ENCODE measurements around the gene SORBS2. TPM values are rescaled to one million over a fixed set of nuclear protein-coding genes. Genes with fewer than 3 reads are reported as not detected.

SORBS2 gene
- total RNA-seq, 1 experiment from 2014 or later, result 0.34 TPM

GRCh38 chr4:185566425-185566824, 245.6 kb downstream of the SORBS2 start:
- Histone ChIP-seq H3K36me3 (ENCODE audit: control insufficient read depth in 1 of 2, insufficient read depth in 2 of 2, low read length in 2 of 2) (no peaks in the 10 kb centered on the region), H2AFZ (ENCODE audit: low read depth, low read length, poor library complexity, severe bottlenecking) (no peak overlapping the region), H3K4me2 (ENCODE audit: low read length) (no peak overlapping the region), H3K4me1 (ENCODE audit: control insufficient read depth in 1 of 2, insufficient read depth in 2 of 2, low read length in 2 of 2) (no peaks in the 10 kb centered on the region), H3K4me3 (replicated peaks in 1 of 2; ENCODE audit: low read depth in 1 of 2, low read length in 2 of 2) (no peak overlapping the region), H3K27ac (ENCODE audit: low read depth, low read length) (no peak overlapping the region), H3K27me3 (ENCODE audit: insufficient read depth, low read length) (no peaks in the 10 kb centered on the region), H3K9ac (ENCODE audit: low read length) (no peak overlapping the region), H3K79me2 (ENCODE audit: insufficient read depth, low read length) (no peaks in the 10 kb centered on the region), H3K9me3 (ENCODE audit: control insufficient read depth in 1 of 2, insufficient read depth in 1 of 2, low read depth in 1 of 2, low read length in 2 of 2) (no peaks in the 10 kb centered on the region), H3K9me2 (ENCODE audit: insufficient read depth) (no peaks in the 10 kb centered on the region), H4K20me1 (ENCODE audit: insufficient read depth) (no peaks in the 10 kb centered on the region)
- BruUV-seq (replicated peaks), result no TSS peak
- ChIA-PET POLR2A (no interaction called here), CTCF (no interaction called here), RAD21 (ENCODE audit: low non-redundant PET in 1 of 2, low total read pairs in 2 of 2, uncharacterized antibody in 2 of 2, unreplicated experiment in 2 of 2) (no interaction called here)
- no peak for TF ChIP-seq ELF1 (IDR thresholded peaks at IDR 0.05; ENCODE audit: borderline replicate concordance, low read depth)
- no peak for TF ChIP-seq ZBTB33 (IDR thresholded peaks at IDR 0.05; ENCODE audit: extremely low read depth, insufficient replicate concordance, low read length)
- no peak for TF ChIP-seq EZH2 (IDR thresholded peaks at IDR 0.05)
- TF ChIP-seq RAD21 (IDR thresholded peaks at IDR 0.05; ENCODE audit: low read depth), result no peak
- TF ChIP-seq YY1 (IDR thresholded peaks at IDR 0.05; ENCODE audit: extremely low read depth, insufficient replicate concordance, low read depth, low read length), result no peak
- no peak for TF ChIP-seq EGR1 (IDR thresholded peaks at IDR 0.05; ENCODE audit: low read depth)
- no peak for TF ChIP-seq EZH2phosphoT487 (IDR thresholded peaks at IDR 0.05; ENCODE audit: borderline replicate concordance)
- TF ChIP-seq, protein P1, sequence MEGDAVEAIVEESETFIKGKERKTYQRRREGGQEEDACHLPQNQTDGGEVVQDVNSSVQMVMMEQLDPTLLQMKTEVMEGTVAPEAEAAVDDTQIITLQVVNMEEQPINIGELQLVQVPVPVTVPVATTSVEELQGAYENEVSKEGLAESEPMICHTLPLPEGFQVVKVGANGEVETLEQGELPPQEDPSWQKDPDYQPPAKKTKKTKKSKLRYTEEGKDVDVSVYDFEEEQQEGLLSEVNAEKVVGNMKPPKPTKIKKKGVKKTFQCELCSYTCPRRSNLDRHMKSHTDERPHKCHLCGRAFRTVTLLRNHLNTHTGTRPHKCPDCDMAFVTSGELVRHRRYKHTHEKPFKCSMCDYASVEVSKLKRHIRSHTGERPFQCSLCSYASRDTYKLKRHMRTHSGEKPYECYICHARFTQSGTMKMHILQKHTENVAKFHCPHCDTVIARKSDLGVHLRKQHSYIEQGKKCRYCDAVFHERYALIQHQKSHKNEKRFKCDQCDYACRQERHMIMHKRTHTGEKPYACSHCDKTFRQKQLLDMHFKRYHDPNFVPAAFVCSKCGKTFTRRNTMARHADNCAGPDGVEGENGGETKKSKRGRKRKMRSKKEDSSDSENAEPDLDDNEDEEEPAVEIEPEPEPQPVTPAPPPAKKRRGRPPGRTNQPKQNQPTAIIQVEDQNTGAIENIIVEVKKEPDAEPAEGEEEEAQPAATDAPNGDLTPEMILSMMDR (IDR thresholded peaks at IDR 0.05 in 2 of 3, conservative IDR thresholded peaks at IDR 0.05 in 1 of 3; ENCODE audit: borderline replicate concordance in 1 of 3, insufficient read depth in 1 of 3, low read depth in 2 of 3, low read length in 2 of 3), result no peak
- no peak for TF ChIP-seq SRF (IDR thresholded peaks at IDR 0.05; ENCODE audit: low read depth)
- no peak for TF ChIP-seq SIN3A (IDR thresholded peaks at IDR 0.05; ENCODE audit: low read depth)
- no peak for TF ChIP-seq FOSL1 (IDR thresholded peaks at IDR 0.05; ENCODE audit: low read depth)
- TF ChIP-seq, protein P2, sequence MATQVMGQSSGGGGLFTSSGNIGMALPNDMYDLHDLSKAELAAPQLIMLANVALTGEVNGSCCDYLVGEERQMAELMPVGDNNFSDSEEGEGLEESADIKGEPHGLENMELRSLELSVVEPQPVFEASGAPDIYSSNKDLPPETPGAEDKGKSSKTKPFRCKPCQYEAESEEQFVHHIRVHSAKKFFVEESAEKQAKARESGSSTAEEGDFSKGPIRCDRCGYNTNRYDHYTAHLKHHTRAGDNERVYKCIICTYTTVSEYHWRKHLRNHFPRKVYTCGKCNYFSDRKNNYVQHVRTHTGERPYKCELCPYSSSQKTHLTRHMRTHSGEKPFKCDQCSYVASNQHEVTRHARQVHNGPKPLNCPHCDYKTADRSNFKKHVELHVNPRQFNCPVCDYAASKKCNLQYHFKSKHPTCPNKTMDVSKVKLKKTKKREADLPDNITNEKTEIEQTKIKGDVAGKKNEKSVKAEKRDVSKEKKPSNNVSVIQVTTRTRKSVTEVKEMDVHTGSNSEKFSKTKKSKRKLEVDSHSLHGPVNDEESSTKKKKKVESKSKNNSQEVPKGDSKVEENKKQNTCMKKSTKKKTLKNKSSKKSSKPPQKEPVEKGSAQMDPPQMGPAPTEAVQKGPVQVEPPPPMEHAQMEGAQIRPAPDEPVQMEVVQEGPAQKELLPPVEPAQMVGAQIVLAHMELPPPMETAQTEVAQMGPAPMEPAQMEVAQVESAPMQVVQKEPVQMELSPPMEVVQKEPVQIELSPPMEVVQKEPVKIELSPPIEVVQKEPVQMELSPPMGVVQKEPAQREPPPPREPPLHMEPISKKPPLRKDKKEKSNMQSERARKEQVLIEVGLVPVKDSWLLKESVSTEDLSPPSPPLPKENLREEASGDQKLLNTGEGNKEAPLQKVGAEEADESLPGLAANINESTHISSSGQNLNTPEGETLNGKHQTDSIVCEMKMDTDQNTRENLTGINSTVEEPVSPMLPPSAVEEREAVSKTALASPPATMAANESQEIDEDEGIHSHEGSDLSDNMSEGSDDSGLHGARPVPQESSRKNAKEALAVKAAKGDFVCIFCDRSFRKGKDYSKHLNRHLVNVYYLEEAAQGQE (IDR thresholded peaks at IDR 0.05; ENCODE audit: low read depth), result no peak
- TF ChIP-seq POLR2A (IDR thresholded peaks at IDR 0.05; ENCODE audit: borderline replicate concordance, extremely low read depth, insufficient read depth, insufficient read length), result no peak
- no peak for TF ChIP-seq ZFX (IDR thresholded peaks at IDR 0.05)
- TF ChIP-seq, protein P3, sequence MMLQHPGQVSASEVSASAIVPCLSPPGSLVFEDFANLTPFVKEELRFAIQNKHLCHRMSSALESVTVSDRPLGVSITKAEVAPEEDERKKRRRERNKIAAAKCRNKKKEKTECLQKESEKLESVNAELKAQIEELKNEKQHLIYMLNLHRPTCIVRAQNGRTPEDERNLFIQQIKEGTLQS (IDR thresholded peaks at IDR 0.05), result no peak
- TF ChIP-seq CEBPB (IDR thresholded peaks at IDR 0.05; ENCODE audit: low read depth), result no peak
- no peak for TF ChIP-seq TCF7L2 (IDR thresholded peaks at IDR 0.05; ENCODE audit: borderline replicate concordance, extremely low read depth, insufficient read depth, insufficient read length)
- TF ChIP-seq SP1 (IDR thresholded peaks at IDR 0.05; ENCODE audit: low read depth), result no peak
- TF ChIP-seq, protein P4, sequence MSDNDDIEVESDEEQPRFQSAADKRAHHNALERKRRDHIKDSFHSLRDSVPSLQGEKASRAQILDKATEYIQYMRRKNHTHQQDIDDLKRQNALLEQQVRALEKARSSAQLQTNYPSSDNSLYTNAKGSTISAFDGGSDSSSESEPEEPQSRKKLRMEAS (IDR thresholded peaks at IDR 0.05), result no peak
- ATAC-seq (no peak), DNase-seq (ENCODE audit: low read depth, low spot score) (no peak)
- intact Hi-C loops (cut with micrococcal nuclease), result no loop called here
